Kidney epithelial cell (primary cell): ENCODE data around the gene ZNF280B. TPM values are rescaled to one million over a fixed set of nuclear protein-coding genes. Genes with fewer than 3 reads are reported as not detected.
"Not testable (repeated sequence)": the region's sequence is repeated elsewhere in the genome, so short reads cannot be mapped to it uniquely, and the experiment has no call there.

Source experiments
- DNase-seq: peaks from one replicate; pipeline ENCODE4 v3.0.0-alpha.2; 2010; ENCODE audit warnings: low read depth
- H3K27me3 ChIP-seq: 2 replicates; pipeline ENCODE4 v1.6.0; 2011; ENCODE audit warnings: low read length; ENCODE audit not compliant: control insufficient read depth, insufficient read depth
- H3K36me3 ChIP-seq: 2 replicates; pipeline ENCODE4 v1.5.1; 2011; ENCODE audit warnings: low read length; ENCODE audit not compliant: control insufficient read depth, insufficient read depth
- H3K4me3 ChIP-seq: 2 replicates; pipeline ENCODE4 v1.5.1; 2011; ENCODE audit warnings: low read depth, mild to moderate bottlenecking, control low read depth, low read length
- total RNA-seq: library from RNA; depleted of rRNA; stranded (reverse); fragments of >200 nt; gene quantifications from 2 replicates; pipeline ENCODE4 v1.2.3, GENCODE V29; 2015
- TF ChIP-seq, protein P1 (sequence below): IDR thresholded peaks from 2 replicates; pipeline ENCODE4 v1.5.1; 2011; ENCODE audit warnings: mild to moderate bottlenecking, moderate library complexity, low read length, control low read depth, inconsistent platforms; ENCODE audit not compliant: insufficient read depth, poor library complexity, severe bottlenecking

Gene ZNF280B
- total RNA-seq, 1 donor from 2014 or later: 4.0 TPM

DNA sequence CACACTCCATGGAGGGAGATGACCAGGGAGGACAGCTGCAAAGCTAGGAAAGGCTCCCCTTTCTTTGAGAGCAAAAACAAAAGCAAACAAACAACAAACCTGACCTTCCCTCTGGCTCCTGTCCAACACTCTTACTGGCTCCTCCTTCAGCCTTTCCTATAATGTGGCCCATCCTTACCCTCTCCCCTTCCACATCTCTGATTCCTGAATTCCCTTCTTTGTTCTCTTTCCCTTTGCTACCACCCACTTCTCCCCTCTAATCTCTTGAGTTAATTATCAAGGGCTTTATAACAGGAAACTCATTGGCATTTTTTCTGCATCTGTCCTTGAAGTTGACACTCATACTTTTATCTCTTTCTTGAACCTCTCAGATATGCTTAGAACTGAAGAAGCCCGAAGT lies 56.3 kb downstream of the ZNF280B start:
- TF ChIP-seq, protein P1, sequence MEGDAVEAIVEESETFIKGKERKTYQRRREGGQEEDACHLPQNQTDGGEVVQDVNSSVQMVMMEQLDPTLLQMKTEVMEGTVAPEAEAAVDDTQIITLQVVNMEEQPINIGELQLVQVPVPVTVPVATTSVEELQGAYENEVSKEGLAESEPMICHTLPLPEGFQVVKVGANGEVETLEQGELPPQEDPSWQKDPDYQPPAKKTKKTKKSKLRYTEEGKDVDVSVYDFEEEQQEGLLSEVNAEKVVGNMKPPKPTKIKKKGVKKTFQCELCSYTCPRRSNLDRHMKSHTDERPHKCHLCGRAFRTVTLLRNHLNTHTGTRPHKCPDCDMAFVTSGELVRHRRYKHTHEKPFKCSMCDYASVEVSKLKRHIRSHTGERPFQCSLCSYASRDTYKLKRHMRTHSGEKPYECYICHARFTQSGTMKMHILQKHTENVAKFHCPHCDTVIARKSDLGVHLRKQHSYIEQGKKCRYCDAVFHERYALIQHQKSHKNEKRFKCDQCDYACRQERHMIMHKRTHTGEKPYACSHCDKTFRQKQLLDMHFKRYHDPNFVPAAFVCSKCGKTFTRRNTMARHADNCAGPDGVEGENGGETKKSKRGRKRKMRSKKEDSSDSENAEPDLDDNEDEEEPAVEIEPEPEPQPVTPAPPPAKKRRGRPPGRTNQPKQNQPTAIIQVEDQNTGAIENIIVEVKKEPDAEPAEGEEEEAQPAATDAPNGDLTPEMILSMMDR: no peak
- Histone ChIP-seq H3K27me3 (peaks cover 3% of the 10 kb centered on the region), H3K36me3 (no peaks in the 10 kb centered on the region), H3K4me3 (no peak overlapping the region)
- no peak for DNase-seq

DNA sequence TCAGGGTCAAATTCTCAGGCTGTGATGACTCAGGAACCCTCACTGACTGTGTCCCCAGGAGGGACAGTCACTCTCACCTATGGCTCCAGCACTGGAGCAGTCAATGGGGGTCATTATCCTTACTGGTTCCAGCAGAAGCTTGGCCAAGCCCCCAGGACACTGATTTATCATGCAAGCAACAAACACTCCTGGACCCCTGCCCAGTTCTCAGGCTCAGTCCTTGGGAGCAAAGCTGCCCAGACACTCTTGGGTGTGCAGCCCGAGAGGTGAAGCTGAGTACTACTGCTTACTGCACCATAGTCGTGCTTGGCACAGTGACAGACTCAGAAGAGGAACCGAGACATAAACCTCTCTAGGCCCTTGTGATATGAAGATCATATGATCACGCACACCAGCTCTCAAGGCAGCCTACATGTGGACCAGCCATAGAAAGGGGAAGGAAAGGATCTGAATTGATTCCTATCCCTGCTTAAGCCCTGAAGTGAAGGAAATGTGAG lies 58.2 kb downstream of the ZNF280B start:
- peaks cover 3% of the 10 kb centered on the region for H3K27me3 ChIP-seq
- no peaks in the 10 kb centered on the region for H3K36me3 ChIP-seq
- no peak for DNase-seq
- TF ChIP-seq, protein P1: no peak
- no peak overlapping the region for H3K4me3 ChIP-seq

DNA sequence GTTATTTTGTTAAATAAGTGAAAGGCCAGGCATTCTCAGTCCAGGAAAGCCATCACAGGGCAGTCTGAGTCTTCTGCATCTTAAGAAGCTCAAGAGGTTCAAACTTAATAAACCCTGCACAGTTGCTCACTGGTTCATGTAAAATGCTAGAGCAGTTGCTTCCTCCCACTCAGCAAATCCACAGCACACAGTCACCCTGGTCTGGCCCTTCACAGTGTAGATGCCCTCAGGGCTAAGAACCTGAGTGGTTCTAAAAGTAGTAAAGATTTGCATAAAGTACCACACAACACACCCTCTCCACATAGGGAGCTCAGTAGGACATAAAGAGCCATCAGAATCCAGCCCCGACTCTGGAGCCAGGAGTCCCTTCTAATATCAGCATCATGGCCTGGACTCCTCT lies 58.7 kb downstream of the ZNF280B start:
- peaks cover 3% of the 10 kb centered on the region for H3K27me3 ChIP-seq
- H3K36me3 ChIP-seq: no peaks in the 10 kb centered on the region
- no peak for DNase-seq
- no peak overlapping the region for H3K4me3 ChIP-seq
- TF ChIP-seq, protein P1: no peak

DNA sequence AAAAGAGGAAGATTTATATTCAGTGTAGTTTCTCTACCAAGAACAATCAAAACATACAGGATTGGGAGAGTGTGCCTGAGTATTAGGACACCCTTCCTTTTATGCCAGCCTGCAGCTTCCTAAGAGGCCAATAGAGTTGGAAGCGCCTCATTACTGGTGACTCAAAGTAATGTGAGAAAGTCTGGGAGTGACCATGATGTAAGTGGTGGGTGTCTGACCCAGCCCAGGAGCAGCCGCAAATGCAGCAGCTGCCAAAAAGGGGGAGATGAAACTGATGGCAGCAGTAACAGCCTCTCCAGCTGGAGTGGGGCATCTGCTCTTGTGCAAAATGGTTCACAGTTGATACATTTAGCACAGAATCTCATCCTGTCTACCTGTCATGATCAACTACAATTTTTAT lies 62.0 kb downstream of the ZNF280B start:
- Histone ChIP-seq H3K27me3 (peaks cover 3% of the 10 kb centered on the region), H3K36me3 (no peaks in the 10 kb centered on the region), H3K4me3 (no peak overlapping the region)
- TF ChIP-seq, protein P1: no peak
- no peak for DNase-seq

DNA sequence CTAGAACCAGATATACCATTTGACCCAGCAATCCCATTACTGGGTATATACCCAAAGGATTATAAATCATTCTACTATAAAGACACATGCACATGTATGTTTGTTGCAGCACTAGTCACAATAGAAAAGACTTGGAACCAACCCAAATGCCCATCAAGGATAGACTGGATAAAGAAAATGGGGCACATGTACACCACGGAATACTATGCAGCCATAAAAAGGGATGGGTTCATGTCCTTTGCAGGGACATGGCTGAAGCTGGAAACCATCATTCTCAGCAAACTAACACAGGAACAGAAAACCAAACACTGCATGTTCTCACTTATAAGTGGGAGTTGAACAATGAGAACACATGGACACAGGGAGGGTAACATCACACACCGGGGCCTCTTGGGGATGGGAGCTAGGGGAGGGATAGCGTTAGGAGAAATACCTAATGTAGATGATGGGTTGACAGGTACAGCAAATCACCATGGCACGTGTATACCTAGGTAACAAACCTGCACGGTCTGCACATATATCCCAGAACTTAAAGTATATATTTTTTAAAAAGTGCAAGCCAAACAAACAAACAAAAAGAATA lies 64.4 kb downstream of the ZNF280B start:
- not testable (repeated sequence) for DNase-seq, H3K4me3 ChIP-seq, H3K27me3 ChIP-seq, H3K36me3 ChIP-seq

DNA sequence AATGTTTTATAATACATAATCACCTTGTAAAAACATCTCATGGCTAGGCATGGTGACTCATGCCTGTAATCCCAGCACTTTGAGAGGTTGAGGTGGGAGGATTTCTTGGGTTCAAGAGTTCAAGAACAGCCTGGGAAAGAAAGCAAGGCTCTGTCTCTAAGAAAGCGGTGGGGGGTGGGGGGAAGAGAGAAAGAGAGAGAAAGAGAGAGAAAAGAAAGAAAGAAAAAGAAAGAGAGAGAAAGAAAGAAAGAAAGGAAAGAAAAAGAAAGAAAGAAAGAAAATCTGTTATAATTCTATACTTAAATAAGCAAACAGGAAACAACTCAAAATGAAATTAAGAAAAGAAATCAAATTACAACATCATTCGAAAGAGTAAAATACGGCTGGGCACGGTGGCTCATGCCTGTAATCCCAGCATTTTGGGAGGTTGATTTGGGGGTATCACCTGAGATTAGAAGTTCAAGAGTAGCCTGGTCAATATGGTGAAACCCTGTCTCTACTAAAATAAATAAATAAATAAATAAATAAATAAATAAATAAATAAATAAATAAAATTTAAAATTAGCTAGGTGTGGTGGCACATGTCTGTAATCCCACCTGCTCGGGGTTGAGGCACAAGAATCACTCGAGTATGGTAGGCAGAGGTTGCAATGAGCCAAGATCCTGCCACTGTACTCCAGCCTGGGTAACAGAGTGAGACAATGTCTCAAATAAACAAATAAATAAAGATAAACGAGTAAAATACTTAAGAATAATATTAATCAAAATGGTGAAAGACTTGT lies 65.4 kb downstream of the ZNF280B start:
- TF ChIP-seq, protein P1: no peak
- H3K36me3 ChIP-seq: no peaks in the 10 kb centered on the region
- no peaks in the 10 kb centered on the region for H3K27me3 ChIP-seq
- H3K4me3 ChIP-seq: no peak overlapping the region
- no peak for DNase-seq

DNA sequence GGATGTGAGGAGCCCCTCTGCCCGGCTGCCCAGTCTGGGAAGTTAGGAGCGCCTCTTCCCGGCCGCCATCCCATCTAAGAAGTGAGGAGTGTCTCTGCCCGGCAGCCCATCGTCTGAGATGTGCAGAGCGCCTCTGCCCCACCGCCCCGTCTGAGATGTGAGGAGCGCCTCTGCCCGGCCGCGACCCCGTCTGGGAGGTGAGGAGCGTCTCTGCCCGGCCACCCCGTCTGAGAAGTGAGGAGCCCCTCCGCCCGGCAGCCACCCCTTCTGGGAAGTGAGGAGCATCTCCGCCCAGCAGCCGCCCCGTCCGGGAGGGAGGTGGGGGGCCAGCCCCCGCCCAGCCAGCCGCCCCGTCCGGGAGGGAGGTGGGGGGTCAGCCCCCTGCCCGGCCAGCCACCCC lies 66.9 kb downstream of the ZNF280B start:
- H3K4me3 ChIP-seq, H3K36me3 ChIP-seq, H3K27me3 ChIP-seq, DNase-seq: not testable (repeated sequence)
